ENCODE measurements around the gene MOGAT3. TPM values are rescaled to one million over a fixed set of nuclear protein-coding genes. Genes with fewer than 3 reads are reported as not detected.

The MOGAT3 gene
- total RNA-seq, 2 experiments from 2014 or later = not detected

Small RNA genes lying within 50 kb of the gene (microRNA-seq; reads per million reads assigned to microRNA genes)
- not detected for gene MIR4653

Other genes starting within 250 kb of the MOGAT3 start
- gene MUC12, start 231.5 kb downstream of the MOGAT3 start, total RNA-seq = not detected
- not detected for gene MUC17, start 181.0 kb downstream of the MOGAT3 start, total RNA-seq
- gene TRIM56, start 115.6 kb downstream of the MOGAT3 start, total RNA-seq = 10 to 100 TPM; 66.8 to 67.9 TPM
- gene SERPINE1, start 73.9 kb downstream of the MOGAT3 start, total RNA-seq = under 1 TPM; 0.47 to 0.58 TPM
- 10 to 100 TPM; 46.2 to 48.9 TPM for gene AP1S1, start 46.6 kb downstream of the MOGAT3 start, total RNA-seq
- under 1 TPM; 0.29 to 0.53 TPM for gene VGF, start 35.5 kb downstream of the MOGAT3 start, total RNA-seq
- not detected for gene NAT16, start 20.7 kb downstream of the MOGAT3 start, total RNA-seq
- gene PLOD3, start 16.5 kb upstream of the MOGAT3 start, total RNA-seq = 10 to 100 TPM; 51.1 to 58.1 TPM
- 10 to 100 TPM; 56.1 to 58.4 TPM for gene ZNHIT1, start 17.1 kb upstream of the MOGAT3 start, total RNA-seq
- gene CLDN15, start 36.8 kb upstream of the MOGAT3 start, total RNA-seq = 10 to 100 TPM; 19.6 to 21.2 TPM
- 100 to 1,000 TPM; 103 to 108 TPM for gene FIS1, start 44.0 kb upstream of the MOGAT3 start, total RNA-seq
- 10 to 100 TPM in 1 of 2 experiments, 1 to 10 TPM in 1; 9.9 to 11.1 TPM for gene IFT22, start 120.8 kb upstream of the MOGAT3 start, total RNA-seq
- gene COL26A1, start 161.8 kb upstream of the MOGAT3 start, total RNA-seq = not detected